Stomach (tissue), 9 donors: Measurements from ENCODE around the gene KRTAP9-2. TPM values are rescaled to one million over a fixed set of nuclear protein-coding genes. Genes with fewer than 3 reads are reported as not detected.
"Not testable (repeated sequence)": the region's sequence is repeated elsewhere in the genome, so short reads cannot be mapped to it uniquely, and the experiment has no call there.

Experiments
- DNase-seq, 2 donors: peaks; one replicate each; pipeline versions ENCODE4 v3.0.0 to v3.0.0-alpha.2; 2013 to 2019
- H3K27ac ChIP-seq, 5 donors: fragments of 200-600 bp in 4 of 5; sonication (generic) in 4 of 5; one replicate each; pipeline ENCODE4 v1.5.1; 2013 to 2019; ENCODE audit warnings: mild to moderate bottlenecking in 1 of 5, moderate library complexity in 1 of 5
- H3K27me3 ChIP-seq, 3 donors: fragments of 200-600 bp; sonication (generic); one replicate each; pipeline ENCODE4 v1.5.1; 2017 to 2019; ENCODE audit warnings: mixed run types in 1 of 3
- H3K36me3 ChIP-seq, 4 donors: fragments of 200-600 bp; sonication (generic); 1 replicate in 3 of 4; 2 replicates in 1 of 4; pipeline ENCODE4 v1.5.1; 2016 to 2019
- H3K4me1 ChIP-seq, 4 donors: fragments of 200-600 bp; sonication (generic); one replicate each; pipeline ENCODE4 v1.5.1; 2016 to 2019
- H3K4me3 ChIP-seq, 4 donors: fragments of 200-600 bp; sonication (generic) in 3 of 4; one replicate each; pipeline ENCODE4 v1.5.1; 2016 to 2019; ENCODE audit warnings: mild to moderate bottlenecking in 1 of 4
- H3K9me3 ChIP-seq, 4 donors: fragments of 200-600 bp; sonication (generic); one replicate each; pipeline ENCODE4 v1.5.1; 2016 to 2019
- EP300 ChIP-seq: sonication (generic); formaldehyde crosslinking; IDR thresholded peaks from one replicate; pipeline ENCODE4 v1.6.1; 2017; ENCODE audit warnings: antibody characterized with exemption
- POLR2A ChIP-seq, 4 donors: fragments of 450-650 bp; IDR thresholded peaks; one replicate each; pipeline ENCODE4 v1.6.1; 2016; ENCODE audit warnings: antibody characterized with exemption in 4 of 4, control low read depth in 2 of 4, mild to moderate bottlenecking in 1 of 4, moderate library complexity in 1 of 4
- POLR2AphosphoS5 ChIP-seq, 3 donors: sonication (generic); formaldehyde crosslinking; IDR thresholded peaks; one replicate each; pipeline ENCODE4 v1.6.1; 2016; ENCODE audit warnings: antibody characterized with exemption in 3 of 3
- WGBS, 5 donors: extraction: QIAGEN DNeasy Blood & Tissue Kit in 3 of 5; methylation state at CpG; one replicate each; pipeline versions ENCODE4 v1.1.5 to v1.1.7; 2013 to 2018; 5-methylcytosine and 5-hydroxymethylcytosine counted together
- intact Hi-C: fragments of 100-400 bp; cut with DNase I; formaldehyde crosslinking; loops from one replicate; pipeline ENCODE4 v1.15.1; 2023; ENCODE audit warnings: low total_unique reads
- polyA plus RNA-seq, 3 donors: library from polyadenylated mRNA; stranded (reverse); fragments of 200-250 nt; gene quantifications; one replicate each; pipeline ENCODE4 v1.2.3, GENCODE V29; 2013
- total RNA-seq, 5 donors: library from RNA; depleted of rRNA; stranded (reverse); fragments of >200 nt; gene quantifications; one replicate each; pipeline versions ENCODE4 v1.1.0 to v1.2.3, GENCODE V29; 2014 to 2016
- TF ChIP-seq, protein P1 (sequence below), 7 experiments: fragments of 450-650 bp in 4 of 7; fragments of 200-600 bp in 3 of 7; sonication (generic) in 3 of 7; IDR thresholded peaks; one replicate each; pipeline ENCODE4 v1.5.1; 2016 to 2019; ENCODE audit warnings: antibody characterized with exemption in 7 of 7, control low read depth in 2 of 7, mild to moderate bottlenecking in 1 of 7
- donor health status: healthy with polysubstance abuse.
- donor health status: Bipolar disorder and iron deficiency.
- donor health status: healthy.

KRTAP9-2 gene
- total and polyA plus RNA-seq, 8 donors: not detected

DNA sequence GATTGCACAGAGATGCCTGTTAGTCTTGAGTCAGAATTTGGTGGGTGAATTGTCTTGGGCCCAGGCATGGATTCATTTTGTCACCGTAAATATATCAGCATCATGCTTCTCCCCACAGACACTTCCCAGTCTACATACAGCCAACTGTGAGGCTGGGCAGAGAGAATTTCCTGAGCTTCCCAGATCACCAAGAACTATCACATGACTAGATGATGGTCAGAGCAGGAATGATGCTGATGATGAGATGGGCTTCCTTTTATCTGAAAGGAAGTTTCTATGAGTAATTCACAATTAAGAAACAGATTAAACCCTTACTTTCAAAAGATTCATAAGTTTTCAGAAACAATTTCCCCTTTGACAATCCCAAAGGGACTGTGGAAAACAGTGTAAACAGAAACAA lies 28.4 kb downstream of the KRTAP9-2 start:
- no peak for DNase-seq
- 0 to 76% (median 32%) methylated on average over 1 of the region's 1 CpG for WGBS, 5 donors
- Histone ChIP-seq H3K9me3 (no peaks in the 10 kb centered on the region), H3K4me1 (no peaks in the 10 kb centered on the region), H3K4me3 (no peak overlapping the region), H3K27me3 (peaks cover 0 to 21% (median 0%) of the 10 kb centered on the region in 3 donors), H3K36me3 (no peaks in the 10 kb centered on the region), H3K27ac (no peak overlapping the region)
- TF ChIP-seq POLR2AphosphoS5 (IDR thresholded peaks at IDR 0.05): no peak
- intact Hi-C loops: no loop called here

DNA sequence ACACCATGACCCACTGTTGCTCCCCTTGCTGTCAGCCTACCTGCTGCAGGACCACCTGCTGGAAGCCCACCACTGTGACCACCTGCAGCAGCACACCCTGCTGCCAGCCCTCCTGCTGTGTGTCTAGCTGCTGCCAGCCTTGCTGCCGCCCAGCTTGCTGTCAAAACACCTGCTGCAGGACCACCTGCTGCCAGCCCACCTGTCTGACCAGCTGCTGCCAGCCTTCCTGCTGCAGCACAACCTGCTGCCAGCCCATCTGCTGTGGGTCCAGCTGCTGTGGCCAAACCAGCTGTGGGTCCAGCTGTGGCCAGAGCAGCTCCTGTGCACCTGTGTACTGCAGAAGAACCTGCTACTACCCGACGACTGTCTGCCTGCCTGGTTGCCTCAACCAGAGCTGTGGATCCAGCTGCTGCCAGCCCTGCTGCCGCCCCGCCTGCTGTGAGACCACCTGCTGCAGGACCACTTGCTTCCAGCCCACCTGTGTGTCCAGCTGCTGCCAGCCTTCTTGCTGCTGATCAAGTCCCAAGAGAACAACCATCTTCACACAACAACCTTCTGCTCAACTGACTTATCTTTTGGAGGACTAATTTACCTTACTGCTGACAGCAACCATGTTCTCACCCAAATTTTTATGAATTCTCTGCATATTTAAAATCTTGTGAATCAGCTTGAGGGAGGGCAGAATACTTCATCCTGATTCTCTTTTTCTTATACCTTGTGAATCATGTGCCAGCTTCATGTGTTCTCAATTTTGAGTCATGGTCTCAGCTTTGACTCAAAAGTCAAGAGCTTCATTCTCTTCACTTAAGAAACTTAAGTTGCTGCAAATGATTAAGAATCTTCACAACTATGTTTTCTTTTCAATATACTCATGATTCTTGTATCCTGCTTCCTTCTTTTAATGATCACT lies 29.2 kb downstream of the KRTAP9-2 start, which contains the start of gene KRTAP9-9:
Gene KRTAP9-9, plus strand, starts transcription at position 4 of the 910 bp plus-strand sequence.
- H3K36me3 ChIP-seq, intact Hi-C loops, H3K4me3 ChIP-seq, DNase-seq, H3K27ac ChIP-seq, H3K9me3 ChIP-seq, H3K4me1 ChIP-seq: not testable (repeated sequence)
- WGBS, 5 donors: 67 to 82% (median 78%) methylated on average over 2 to 5 of the region's 5 CpGs; no CpG with 5 or more reads in 1 of the 5 donors
- H3K27me3 ChIP-seq: peaks cover 0 to 21% (median 0%) of the 10 kb centered on the region in 3 donors

DNA sequence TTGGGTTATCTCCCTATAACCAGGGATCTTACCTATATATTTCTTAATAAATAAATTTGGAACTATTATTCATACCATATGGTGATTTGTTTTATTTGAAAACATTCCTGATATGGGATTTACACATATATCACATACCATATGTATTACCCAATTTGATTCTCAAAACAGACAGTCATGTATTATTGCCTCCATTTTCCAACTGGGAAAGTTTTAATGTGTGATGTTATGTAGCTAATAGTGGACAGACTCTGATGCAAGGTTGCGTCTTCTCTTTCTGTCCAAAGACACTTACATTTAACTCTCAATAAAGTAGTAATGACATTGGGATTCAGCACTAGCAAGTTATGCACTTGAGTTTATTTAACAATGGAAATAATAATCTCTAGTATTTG lies 29.8 kb downstream of the KRTAP9-2 start:
- WGBS, 5 donors: 87 to 98% (median 91%) methylated on average over 1 of the region's 1 CpG
- Histone ChIP-seq H3K27me3 (peaks cover 0 to 21% (median 0%) of the 10 kb centered on the region in 3 donors), H3K36me3 (no peaks in the 10 kb centered on the region), H3K4me1 (no peaks in the 10 kb centered on the region), H3K4me3 (no peak overlapping the region), H3K27ac (no peak overlapping the region), H3K9me3 (no peaks in the 10 kb centered on the region)
- DNase-seq: no peak
- intact Hi-C loops: no loop called here
- TF ChIP-seq EP300: no peak
- no peak for TF ChIP-seq POLR2AphosphoS5 (IDR thresholded peaks at IDR 0.05)
- no peak for TF ChIP-seq POLR2A (IDR thresholded peaks at IDR 0.05)
- TF ChIP-seq, protein P1, sequence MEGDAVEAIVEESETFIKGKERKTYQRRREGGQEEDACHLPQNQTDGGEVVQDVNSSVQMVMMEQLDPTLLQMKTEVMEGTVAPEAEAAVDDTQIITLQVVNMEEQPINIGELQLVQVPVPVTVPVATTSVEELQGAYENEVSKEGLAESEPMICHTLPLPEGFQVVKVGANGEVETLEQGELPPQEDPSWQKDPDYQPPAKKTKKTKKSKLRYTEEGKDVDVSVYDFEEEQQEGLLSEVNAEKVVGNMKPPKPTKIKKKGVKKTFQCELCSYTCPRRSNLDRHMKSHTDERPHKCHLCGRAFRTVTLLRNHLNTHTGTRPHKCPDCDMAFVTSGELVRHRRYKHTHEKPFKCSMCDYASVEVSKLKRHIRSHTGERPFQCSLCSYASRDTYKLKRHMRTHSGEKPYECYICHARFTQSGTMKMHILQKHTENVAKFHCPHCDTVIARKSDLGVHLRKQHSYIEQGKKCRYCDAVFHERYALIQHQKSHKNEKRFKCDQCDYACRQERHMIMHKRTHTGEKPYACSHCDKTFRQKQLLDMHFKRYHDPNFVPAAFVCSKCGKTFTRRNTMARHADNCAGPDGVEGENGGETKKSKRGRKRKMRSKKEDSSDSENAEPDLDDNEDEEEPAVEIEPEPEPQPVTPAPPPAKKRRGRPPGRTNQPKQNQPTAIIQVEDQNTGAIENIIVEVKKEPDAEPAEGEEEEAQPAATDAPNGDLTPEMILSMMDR (IDR thresholded peaks at IDR 0.05): no peak

DNA sequence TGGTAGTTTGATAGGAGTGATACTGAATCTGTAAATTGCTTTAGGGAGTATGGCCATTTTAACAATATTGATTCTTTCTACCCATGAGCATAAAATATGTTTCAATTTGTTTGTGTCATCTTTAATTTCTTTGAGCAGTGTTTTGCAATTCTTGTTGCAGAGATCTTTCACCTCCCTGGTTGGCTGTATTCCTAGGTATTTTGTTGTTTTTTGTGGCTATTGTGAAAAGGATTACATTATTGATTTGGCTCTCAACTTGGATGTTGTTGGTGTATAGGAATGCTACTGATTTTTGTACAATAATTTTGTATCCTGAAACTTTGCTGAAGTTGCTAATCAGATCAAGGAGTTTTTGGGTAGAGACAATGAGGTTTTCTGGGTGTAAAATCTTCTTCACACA lies 32.0 kb downstream of the KRTAP9-2 start:
- Histone ChIP-seq H3K27ac (no peak overlapping the region), H3K27me3 (peaks cover 0 to 21% (median 0%) of the 10 kb centered on the region in 3 donors), H3K4me1 (no peaks in the 10 kb centered on the region), H3K4me3 (no peak overlapping the region), H3K9me3 (no peaks in the 10 kb centered on the region), H3K36me3 (no peaks in the 10 kb centered on the region)
- DNase-seq: no peak
- no peak for TF ChIP-seq POLR2A (IDR thresholded peaks at IDR 0.05)
- TF ChIP-seq, protein P1 (IDR thresholded peaks at IDR 0.05): no peak
- TF ChIP-seq EP300: no peak
- no peak for TF ChIP-seq POLR2AphosphoS5 (IDR thresholded peaks at IDR 0.05)
- intact Hi-C loops: no loop called here

DNA sequence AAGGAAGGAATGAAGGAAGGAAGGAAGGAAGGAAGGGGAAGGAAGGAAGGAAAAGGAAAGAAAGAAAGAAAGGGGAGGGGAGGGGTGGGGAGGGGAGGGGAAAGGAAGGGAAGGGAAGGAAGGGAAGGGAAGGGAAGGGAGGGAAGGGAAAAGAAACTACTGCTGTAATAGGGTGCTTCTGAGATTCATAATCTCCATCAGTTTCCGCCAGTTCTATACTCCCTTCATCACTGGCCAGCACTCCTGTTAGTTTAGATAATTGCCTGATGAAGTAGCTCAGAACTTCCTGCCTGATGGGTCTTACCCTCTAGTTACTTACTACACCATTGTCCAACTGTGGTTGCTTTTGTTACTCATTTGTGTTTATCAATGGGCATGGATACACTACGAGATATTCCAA lies 36.8 kb downstream of the KRTAP9-2 start:
- TF ChIP-seq POLR2AphosphoS5 (IDR thresholded peaks at IDR 0.05): no peak
- TF ChIP-seq, protein P1 (IDR thresholded peaks at IDR 0.05): no peak
- TF ChIP-seq POLR2A (IDR thresholded peaks at IDR 0.05): no peak
- TF ChIP-seq EP300: no peak
- Histone ChIP-seq H3K4me1 (no peaks in the 10 kb centered on the region), H3K27me3 (peaks cover 0 to 9% (median 0%) of the 10 kb centered on the region in 3 donors), H3K27ac (no peak overlapping the region), H3K4me3 (no peak overlapping the region), H3K9me3 (no peaks in the 10 kb centered on the region), H3K36me3 (no peaks in the 10 kb centered on the region)
- intact Hi-C loops: no loop called here
- WGBS, 5 donors: 54 to 84% (median 69%) methylated on average over 2 of the region's 2 CpGs
- DNase-seq: no peak
